HepG2 (cell line): ENCODE data around the gene GPR173. TPM values are rescaled to one million over a fixed set of nuclear protein-coding genes. Genes with fewer than 3 reads are reported as not detected.

Experiments used
- ATF1 ChIP-seq: IDR thresholded peaks from 2 replicates; pipeline ENCODE4 v1.6.1; 2016; ENCODE audit warnings: mild to moderate bottlenecking, control low read depth
- BORCS8-MEF2B ChIP-seq: sonication (generic); formaldehyde crosslinking; IDR thresholded peaks from 2 replicates; pipeline ENCODE4 v1.8.0; 2022; ENCODE audit warnings: mild to moderate bottlenecking, missing genetic modification reagents
- EEA1 ChIP-seq: sonication (generic); formaldehyde crosslinking; IDR thresholded peaks from 2 replicates; pipeline ENCODE4 v1.5.1; 2020; ENCODE audit warnings: mild to moderate bottlenecking, missing genetic modification reagents, borderline replicate concordance
- EP300 ChIP-seq, 3 experiments: sonication (generic) in 1 of 3; formaldehyde crosslinking in 1 of 3; IDR thresholded peaks; 2 replicates each; pipeline versions ENCODE4 v1.5.1 to v1.6.1; 2011 to 2020; ENCODE audit warnings: low read depth in 2 of 3, low read length in 2 of 3, borderline replicate concordance in 1 of 3, improper control_type of control experiment in 1 of 3, mild to moderate bottlenecking in 1 of 3, missing genetic modification reagents in 1 of 3, moderate library complexity in 1 of 3
- FOXC1 ChIP-seq: sonication (generic); formaldehyde crosslinking; IDR thresholded peaks from 2 replicates; pipeline ENCODE4 v1.8.0; 2022; ENCODE audit warnings: mild to moderate bottlenecking, missing genetic modification reagents, borderline replicate concordance
- FOXP1 ChIP-seq, 2 experiments: fragments of 450-650 bp in 1 of 2; IDR thresholded peaks; 2 replicates each; pipeline ENCODE4 v1.6.1; 2017 to 2018; ENCODE audit warnings: antibody characterized with exemption in 1 of 2
- KDM5A ChIP-seq: fragments of 200-600 bp; sonication (generic); IDR thresholded peaks from 2 replicates; pipeline ENCODE4 v1.7.0; 2018; ENCODE audit warnings: antibody characterized with exemption, mild to moderate bottlenecking, low read length, borderline replicate concordance
- KLF12 ChIP-seq: sonication (generic); formaldehyde crosslinking; IDR thresholded peaks from 2 replicates; pipeline ENCODE4 v1.4.0; 2020; ENCODE audit warnings: missing genetic modification reagents, borderline replicate concordance
- LCORL ChIP-seq, 2 experiments: fragments of 450-650 bp in 1 of 2; sonication (generic) in 1 of 2; formaldehyde crosslinking in 1 of 2; IDR thresholded peaks; 2 replicates each; pipeline versions ENCODE4 v1.5.0 to v1.6.1; 2017 to 2020; ENCODE audit warnings: antibody characterized with exemption in 1 of 2, missing genetic modification reagents in 1 of 2
- MATR3 ChIP-seq: sonication (generic); formaldehyde crosslinking; IDR thresholded peaks from 2 replicates; pipeline ENCODE4 v1.4.0; 2020; ENCODE audit warnings: missing genetic modification reagents
- NFE2 ChIP-seq: sonication (generic); formaldehyde crosslinking; IDR thresholded peaks from 2 replicates; pipeline ENCODE4 v1.4.0; 2020; ENCODE audit warnings: missing genetic modification reagents
- NFE2L1 ChIP-seq: sonication (generic); formaldehyde crosslinking; IDR thresholded peaks from 2 replicates; pipeline ENCODE4 v1.4.0; 2020; ENCODE audit warnings: missing genetic modification reagents, mild to moderate bottlenecking, borderline replicate concordance
- NKX3-1 ChIP-seq: sonication (generic); formaldehyde crosslinking; IDR thresholded peaks from 2 replicates; pipeline ENCODE4 v1.5.0; 2020; ENCODE audit warnings: missing genetic modification reagents
- POLR2A ChIP-seq, 2 experiments: IDR thresholded peaks; 2 replicates each; pipeline ENCODE4 v1.6.1; 2011; ENCODE audit warnings: low read depth in 2 of 2, low read length in 2 of 2, mild to moderate bottlenecking in 1 of 2, moderate library complexity in 1 of 2; ENCODE audit not compliant: insufficient read depth in 1 of 2
- SNAI1 ChIP-seq: sonication (generic); formaldehyde crosslinking; IDR thresholded peaks from 2 replicates; pipeline ENCODE4 v1.5.0; 2020; ENCODE audit warnings: mild to moderate bottlenecking, missing genetic modification reagents, borderline replicate concordance
- TOE1 ChIP-seq: sonication (generic); formaldehyde crosslinking; IDR thresholded peaks from 2 replicates; pipeline ENCODE4 v1.4.0; 2020; ENCODE audit warnings: mild to moderate bottlenecking, missing genetic modification reagents
- WIZ ChIP-seq: sonication (generic); formaldehyde crosslinking; IDR thresholded peaks from 2 replicates; pipeline ENCODE4 v1.5.1; 2020; ENCODE audit warnings: mild to moderate bottlenecking, missing genetic modification reagents
- ZBTB21 ChIP-seq: sonication (generic); formaldehyde crosslinking; IDR thresholded peaks from 2 replicates; pipeline ENCODE4 v1.4.0; 2020; ENCODE audit warnings: missing genetic modification reagents
- ZBTB7A ChIP-seq: sonication (generic); formaldehyde crosslinking; IDR thresholded peaks from 2 replicates; pipeline ENCODE4 v1.8.0; 2022; ENCODE audit warnings: mild to moderate bottlenecking, missing genetic modification reagents
- ZNF18 ChIP-seq: sonication (generic); formaldehyde crosslinking; IDR thresholded peaks from 2 replicates; pipeline ENCODE4 v1.8.0; 2022; ENCODE audit warnings: mild to moderate bottlenecking, missing genetic modification reagents; ENCODE audit not compliant: insufficient replicate concordance
- ZNF253 ChIP-seq: sonication (generic); formaldehyde crosslinking; IDR thresholded peaks from 2 replicates; pipeline ENCODE4 v1.8.0; 2022; ENCODE audit warnings: mild to moderate bottlenecking, missing genetic modification reagents, borderline replicate concordance
- ZNF329 ChIP-seq: sonication (generic); formaldehyde crosslinking; IDR thresholded peaks from 2 replicates; pipeline ENCODE4 v1.9.0; 2021; ENCODE audit warnings: low read depth, mild to moderate bottlenecking, missing genetic modification reagents
- ZNF33B ChIP-seq: sonication (generic); formaldehyde crosslinking; IDR thresholded peaks from 2 replicates; pipeline ENCODE4 v1.5.1; 2020; ENCODE audit warnings: mild to moderate bottlenecking, missing genetic modification reagents
- ZNF510 ChIP-seq: sonication (generic); formaldehyde crosslinking; IDR thresholded peaks from 2 replicates; pipeline ENCODE4 v1.4.0; 2020; ENCODE audit warnings: low read depth, mild to moderate bottlenecking, missing genetic modification reagents
- polyA plus RNA-seq, 8 experiments: library from polyadenylated mRNA; depleted of rRNA in 3 of 8; stranded (reverse) in 7 of 8; unstranded in 1 of 8; fragments of >200 nt; fragmentation: Illumina TruSeq in 4 of 8; extraction: Trizol in 4 of 8; gene quantifications; 2 replicates each; pipeline versions ENCODE4 v1.2.1 to v1.2.3, GENCODE V29; 2011 to 2016; ENCODE audit warnings: low read depth in 4 of 8, missing spikeins in 1 of 8, mixed read lengths in 1 of 8; ENCODE audit not compliant: insufficient read depth in 1 of 8
- total RNA-seq, 5 experiments: library from RNA; depleted of rRNA; stranded (reverse); fragments of >200 nt; fragmentation: Illumina TruSeq; extraction: Trizol; gene quantifications; 2 replicates each; pipeline ENCODE4 v1.2.3, GENCODE V29; 2016; ENCODE audit warnings: low read depth in 1 of 5
- TF ChIP-seq, protein P1 (sequence below): sonication (generic); formaldehyde crosslinking; IDR thresholded peaks from 2 replicates; pipeline ENCODE4 v1.4.0; 2020; ENCODE audit warnings: missing genetic modification reagents; ENCODE audit errors: not compliant biosample characterization
- TF ChIP-seq, protein P2 (sequence below): sonication (generic); formaldehyde crosslinking; IDR thresholded peaks from 2 replicates; pipeline ENCODE4 v1.8.1; 2023; ENCODE audit warnings: mild to moderate bottlenecking, missing genetic modification reagents

Gene GPR173
- total and polyA plus RNA-seq, 2 of the 13 experiments (the other 11 are each of a cell fraction or from before 2014, with no cell fraction given): 0.04 TPM; not detected in 1

GRCh38 chrX:53093748-53094581 is 45.4 kb downstream of the GPR173 start, which contains the start of gene KANTR (continued):
- TF ChIP-seq SNAI1 (no peak), BORCS8-MEF2B (CRISPR knock-in tag) (no peak), FOXC1 (CRISPR knock-in tag) (no peak), ZNF510 (CRISPR knock-in tag) (no peak), ZNF18 (CRISPR knock-in tag) (no peak), ZNF329 (no peak), KLF12 (CRISPR knock-in tag) (no peak), TOE1 (no peak), LCORL (IDR thresholded peaks at IDR 0.05) (no peak), LCORL (CRISPR knock-in tag; IDR thresholded peaks at IDR 0.05) (0 out of 2 replicates have a peak, but pooled peaks have one; percentile 11), EEA1 (no peak), ZBTB21 (CRISPR knock-in tag) (no peak), MATR3 (no peak), ATF1 (CRISPR knock-in tag) (no peak), NKX3-1 (CRISPR knock-in tag) (no peak), NFE2 (CRISPR knock-in tag) (no peak), ZNF33B (CRISPR knock-in tag) (no peak), FOXP1 (IDR thresholded peaks at IDR 0.05) (no peak), FOXP1 (CRISPR knock-in tag; IDR thresholded peaks at IDR 0.05) (no peak), POLR2A (IDR thresholded peaks at IDR 0.05; ENCODE audit: insufficient read depth in 1 of 2, low read depth in 2 of 2, low read length in 2 of 2) (peak; percentile 43 to 47), ZNF253 (CRISPR knock-in tag) (no peak), NFE2L1 (no peak), ZBTB7A (CRISPR knock-in tag) (no peak), EP300 (IDR thresholded peaks at IDR 0.05; ENCODE audit: low read depth in 2 of 2, low read length in 2 of 2) (no peak), EP300 (CRISPR knock-in tag; IDR thresholded peaks at IDR 0.05; ENCODE audit: borderline replicate concordance) (no peak), WIZ (CRISPR knock-in tag) (no peak), KDM5A (peak; percentile 32; the same call in 1 of the 2 replicates)
- TF ChIP-seq, protein P1, sequence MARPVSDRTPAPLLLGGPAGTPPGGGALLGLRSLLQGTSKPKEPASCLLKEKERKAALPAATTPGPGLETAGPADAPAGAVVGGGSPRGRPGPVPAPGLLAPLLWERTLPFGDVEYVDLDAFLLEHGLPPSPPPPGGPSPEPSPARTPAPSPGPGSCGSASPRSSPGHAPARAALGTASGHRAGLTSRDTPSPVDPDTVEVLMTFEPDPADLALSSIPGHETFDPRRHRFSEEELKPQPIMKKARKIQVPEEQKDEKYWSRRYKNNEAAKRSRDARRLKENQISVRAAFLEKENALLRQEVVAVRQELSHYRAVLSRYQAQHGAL (CRISPR knock-in tag): no peak
- TF ChIP-seq, protein P2, sequence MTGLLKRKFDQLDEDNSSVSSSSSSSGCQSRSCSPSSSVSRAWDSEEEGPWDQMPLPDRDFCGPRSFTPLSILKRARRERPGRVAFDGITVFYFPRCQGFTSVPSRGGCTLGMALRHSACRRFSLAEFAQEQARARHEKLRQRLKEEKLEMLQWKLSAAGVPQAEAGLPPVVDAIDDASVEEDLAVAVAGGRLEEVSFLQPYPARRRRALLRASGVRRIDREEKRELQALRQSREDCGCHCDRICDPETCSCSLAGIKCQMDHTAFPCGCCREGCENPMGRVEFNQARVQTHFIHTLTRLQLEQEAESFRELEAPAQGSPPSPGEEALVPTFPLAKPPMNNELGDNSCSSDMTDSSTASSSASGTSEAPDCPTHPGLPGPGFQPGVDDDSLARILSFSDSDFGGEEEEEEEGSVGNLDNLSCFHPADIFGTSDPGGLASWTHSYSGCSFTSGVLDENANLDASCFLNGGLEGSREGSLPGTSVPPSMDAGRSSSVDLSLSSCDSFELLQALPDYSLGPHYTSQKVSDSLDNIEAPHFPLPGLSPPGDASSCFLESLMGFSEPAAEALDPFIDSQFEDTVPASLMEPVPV (CRISPR knock-in tag): 0 out of 2 replicates have a peak, but pooled peaks have one; percentile 50
